Activated naive CD4-positive, alpha-beta T cell treated with anti-CD3 and anti-CD28 coated beads, Interleukin-2, amount 50 U/mL, for 16 hours (primary cell): ENCODE data around the gene COQ6.
A peak's percentile ranks its signal among the peaks of the same experiment; 100 is the strongest.
"Not testable (repeated sequence)": the region's sequence is repeated elsewhere in the genome, so short reads cannot be mapped to it uniquely, and the experiment has no call there.

ENCODE experiments used
- DNase-seq: peaks from one replicate; pipeline ENCODE4 v3.0.0-alpha.2; 2020

The COQ6 gene

GRCh38 chr14:73949752-73950734 lies at the start of gene COQ6, which contains the start of gene FAM161B:
Gene COQ6, plus strand, starts transcription at chr14:73950302. Its CDS starts 31 bp downstream, at chr14:73950333.
Gene FAM161B, minus strand, starts transcription at chr14:73950094. Its CDS starts 68 bp downstream, at chr14:73950026.
- DNase-seq = peak; percentile 93

GRCh38 chr14:73903028-73903427 lies 47.1 kb upstream of the COQ6 start:
- DNase-seq = no peak

GRCh38 chr14:73909681-73910080 lies 40.4 kb upstream of the COQ6 start:
- DNase-seq = no peak

- no peak for DNase-seq
Observed at GRCh38 chr14:73913256-73913655, 36.8 kb upstream of the COQ6 start.

- DNase-seq = no peak
Observed at GRCh38 chr14:73916324-73916723, 33.8 kb upstream of the COQ6 start.

GRCh38 chr14:73919457-73919856 lies 30.6 kb upstream of the COQ6 start:
- not testable (repeated sequence) for DNase-seq

- no peak for DNase-seq
Observed at GRCh38 chr14:73924337-73924736, 25.8 kb upstream of the COQ6 start.

GRCh38 chr14:73935666-73936065 lies 14.4 kb upstream of the COQ6 start:
- DNase-seq = no peak

GRCh38 chr14:73936548-73936947 lies 13.6 kb upstream of the COQ6 start:
- no peak for DNase-seq

- no peak for DNase-seq
Observed at GRCh38 chr14:73937012-73937411, 13.1 kb upstream of the COQ6 start.

GRCh38 chr14:73942180-73942579 lies 7.9 kb upstream of the COQ6 start:
- no peak for DNase-seq

- no peak for DNase-seq
Observed at GRCh38 chr14:73943083-73943482, 7.0 kb upstream of the COQ6 start.

- no peak for DNase-seq
Observed at GRCh38 chr14:73944432-73945158, 5.5 kb upstream of the COQ6 start.

GRCh38 chr14:73945159-73945670 lies 4.9 kb upstream of the COQ6 start:
- DNase-seq = no peak

GRCh38 chr14:73953731-73954130 lies 3.6 kb downstream of the COQ6 start:
- DNase-seq = no peak

- DNase-seq = no peak
Observed at GRCh38 chr14:73955674-73956073, 5.6 kb downstream of the COQ6 start.

GRCh38 chr14:73958591-73958990 lies 8.5 kb downstream of the COQ6 start:
- DNase-seq = no peak

GRCh38 chr14:73961192-73961591 lies 11.1 kb downstream of the COQ6 start:
- no peak for DNase-seq

- no peak for DNase-seq
Observed at GRCh38 chr14:73965216-73965615, 15.1 kb downstream of the COQ6 start.

GRCh38 chr14:73968885-73969284 lies 18.8 kb downstream of the COQ6 start:
- DNase-seq = no peak

GRCh38 chr14:73973497-73973896 lies 23.4 kb downstream of the COQ6 start:
- no peak for DNase-seq

- DNase-seq = no peak
Observed at GRCh38 chr14:73976125-73976524, 26.0 kb downstream of the COQ6 start.

GRCh38 chr14:73977896-73978295 lies 27.8 kb downstream of the COQ6 start:
- no peak for DNase-seq

- DNase-seq = no peak
Observed at GRCh38 chr14:73988065-73988464, 38.0 kb downstream of the COQ6 start.
